ENCODE results near the gene KCTD6.

Gene KCTD6

DNA sequence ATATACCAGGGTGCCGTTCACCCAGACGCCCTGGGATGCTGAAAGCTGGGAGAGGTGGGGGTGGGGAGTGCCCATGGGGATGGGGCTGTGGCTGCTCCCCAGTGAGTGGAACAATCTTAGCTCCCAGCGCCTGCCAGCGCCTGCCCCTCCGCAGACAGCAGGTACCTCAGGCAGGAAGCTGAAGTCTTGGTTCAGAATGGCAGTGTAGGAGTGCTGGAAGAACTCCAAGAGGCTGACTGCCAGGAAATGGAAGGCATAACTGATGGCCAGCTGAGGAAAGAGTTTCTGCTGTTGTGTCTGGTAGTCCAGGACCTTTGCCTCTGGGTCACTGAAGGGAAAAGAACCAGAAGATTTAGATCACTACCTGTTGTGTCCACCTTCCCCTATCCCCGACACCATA lies 36.7 kb downstream of the KCTD6 start:
- TF ChIP-seq, protein P1, sequence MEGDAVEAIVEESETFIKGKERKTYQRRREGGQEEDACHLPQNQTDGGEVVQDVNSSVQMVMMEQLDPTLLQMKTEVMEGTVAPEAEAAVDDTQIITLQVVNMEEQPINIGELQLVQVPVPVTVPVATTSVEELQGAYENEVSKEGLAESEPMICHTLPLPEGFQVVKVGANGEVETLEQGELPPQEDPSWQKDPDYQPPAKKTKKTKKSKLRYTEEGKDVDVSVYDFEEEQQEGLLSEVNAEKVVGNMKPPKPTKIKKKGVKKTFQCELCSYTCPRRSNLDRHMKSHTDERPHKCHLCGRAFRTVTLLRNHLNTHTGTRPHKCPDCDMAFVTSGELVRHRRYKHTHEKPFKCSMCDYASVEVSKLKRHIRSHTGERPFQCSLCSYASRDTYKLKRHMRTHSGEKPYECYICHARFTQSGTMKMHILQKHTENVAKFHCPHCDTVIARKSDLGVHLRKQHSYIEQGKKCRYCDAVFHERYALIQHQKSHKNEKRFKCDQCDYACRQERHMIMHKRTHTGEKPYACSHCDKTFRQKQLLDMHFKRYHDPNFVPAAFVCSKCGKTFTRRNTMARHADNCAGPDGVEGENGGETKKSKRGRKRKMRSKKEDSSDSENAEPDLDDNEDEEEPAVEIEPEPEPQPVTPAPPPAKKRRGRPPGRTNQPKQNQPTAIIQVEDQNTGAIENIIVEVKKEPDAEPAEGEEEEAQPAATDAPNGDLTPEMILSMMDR (IDR thresholded peaks at IDR 0.05; ENCODE audit: extremely low read depth, missing control alignments), result no peak
- DNase-seq (ENCODE audit: low spot score), result no peak

DNA sequence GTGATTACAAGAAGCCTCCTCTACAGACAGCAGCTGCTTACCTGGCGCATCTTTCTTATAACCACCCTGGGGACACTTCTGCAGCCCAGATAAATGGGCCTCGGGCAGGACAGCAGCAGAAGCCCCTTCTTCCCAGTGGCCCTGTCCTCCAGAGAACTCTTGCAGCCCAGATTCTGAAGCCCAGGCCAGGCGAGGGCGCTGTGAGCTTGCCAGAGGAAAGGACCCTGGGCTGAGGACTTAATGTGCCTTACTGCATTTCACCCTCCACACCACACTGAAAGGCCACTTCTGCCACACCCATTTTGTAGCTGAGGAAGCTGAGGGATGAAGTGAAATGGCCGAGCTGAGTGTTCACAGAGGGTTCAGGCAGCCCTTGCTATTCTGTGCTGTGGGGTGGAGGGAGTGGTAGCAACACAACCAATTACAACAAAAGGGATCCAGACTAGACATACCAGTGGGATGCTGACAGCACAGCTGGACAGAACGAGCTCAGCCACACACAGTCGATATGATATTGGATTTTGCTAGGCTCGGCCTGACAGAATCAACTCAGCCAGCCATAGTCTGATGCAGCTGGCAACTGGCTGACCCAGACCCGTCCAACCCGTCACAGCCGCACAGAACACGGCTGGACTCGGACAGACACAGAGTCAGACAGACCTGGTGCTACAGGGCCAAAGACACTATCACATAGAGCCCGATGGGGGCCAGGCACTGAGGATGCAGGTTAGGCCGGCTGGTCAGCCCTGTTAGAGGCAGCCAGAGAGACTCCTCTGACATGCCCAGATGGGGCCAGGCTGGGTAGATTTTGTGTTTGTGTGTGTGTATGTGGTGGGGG lies 37.8 kb downstream of the KCTD6 start:
- TF ChIP-seq, protein P1 (IDR thresholded peaks at IDR 0.05; ENCODE audit: extremely low read depth, missing control alignments), result peak; percentile 36
- DNase-seq (ENCODE audit: low spot score), result no peak

DNA sequence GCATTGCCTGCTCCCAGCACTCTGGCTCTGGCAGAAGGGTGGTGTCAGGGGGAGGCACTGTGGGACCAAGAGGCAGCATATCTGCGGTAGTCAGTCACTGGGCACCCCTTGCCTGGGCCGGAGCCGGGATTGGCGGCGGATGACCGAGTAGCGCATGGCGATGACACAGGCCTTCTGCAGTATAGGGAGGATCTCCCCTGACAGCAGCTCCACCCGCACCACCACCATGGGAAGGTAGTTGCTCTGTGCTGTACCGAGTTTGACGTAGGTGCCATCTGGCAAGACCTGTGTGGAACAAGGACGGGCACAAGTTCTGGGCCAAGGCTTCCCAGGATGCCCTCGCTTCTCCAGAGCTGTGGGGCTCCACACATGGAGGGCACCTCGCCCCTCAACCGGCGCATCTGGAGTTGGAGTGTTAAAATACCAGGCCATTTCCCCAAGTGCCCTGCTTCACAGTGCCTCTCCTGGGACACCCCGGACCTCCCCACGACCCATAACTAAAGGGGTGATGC lies 38.5 kb downstream of the KCTD6 start:
- DNase-seq (ENCODE audit: low spot score), result no peak
- TF ChIP-seq, protein P1 (IDR thresholded peaks at IDR 0.05; ENCODE audit: extremely low read depth, missing control alignments), result no peak

DNA sequence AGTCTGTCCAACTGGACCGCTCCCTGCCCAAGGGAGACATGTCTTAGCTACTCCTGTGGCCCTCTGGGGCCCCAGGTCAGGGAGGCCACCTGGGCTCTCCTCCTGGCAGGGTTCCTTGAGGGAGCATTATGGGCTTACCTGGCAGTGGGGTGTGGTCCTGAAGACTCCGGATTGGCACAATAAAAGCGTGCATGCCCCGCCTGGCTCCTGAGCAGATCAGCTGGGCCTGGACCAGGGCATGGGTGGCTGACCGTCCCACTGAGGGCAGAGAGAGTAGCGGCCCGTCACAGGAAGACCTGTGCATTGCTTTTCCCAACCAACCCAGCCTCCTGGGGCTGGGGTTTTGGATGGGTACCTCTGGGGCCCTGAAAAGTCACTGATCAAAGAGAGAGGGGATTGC lies 39.7 kb downstream of the KCTD6 start:
- no peak for DNase-seq (ENCODE audit: low spot score)
- TF ChIP-seq, protein P1 (IDR thresholded peaks at IDR 0.05; ENCODE audit: extremely low read depth, missing control alignments), result no peak

DNA sequence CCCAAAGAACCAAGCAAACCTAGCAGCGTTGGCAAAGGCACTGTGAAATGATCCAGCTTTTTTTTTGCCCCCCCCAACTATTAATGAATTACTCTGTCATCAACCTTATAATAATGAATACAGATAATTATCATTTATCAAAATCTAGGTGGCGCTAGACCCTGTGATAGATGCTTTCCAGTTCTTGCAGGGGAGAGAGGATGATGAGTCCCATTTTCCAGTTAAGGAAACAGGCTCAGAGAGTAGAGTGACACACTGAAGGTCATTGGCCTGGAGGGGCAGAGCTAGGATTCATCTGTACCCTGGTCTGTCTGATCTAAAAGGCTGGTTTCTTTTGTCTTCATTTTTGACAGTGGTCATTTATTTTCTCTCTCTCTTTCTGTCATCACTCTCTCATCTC lies 40.1 kb downstream of the KCTD6 start:
- TF ChIP-seq, protein P1 (IDR thresholded peaks at IDR 0.05; ENCODE audit: extremely low read depth, missing control alignments), result no peak
- no peak for DNase-seq (ENCODE audit: low spot score)

DNA sequence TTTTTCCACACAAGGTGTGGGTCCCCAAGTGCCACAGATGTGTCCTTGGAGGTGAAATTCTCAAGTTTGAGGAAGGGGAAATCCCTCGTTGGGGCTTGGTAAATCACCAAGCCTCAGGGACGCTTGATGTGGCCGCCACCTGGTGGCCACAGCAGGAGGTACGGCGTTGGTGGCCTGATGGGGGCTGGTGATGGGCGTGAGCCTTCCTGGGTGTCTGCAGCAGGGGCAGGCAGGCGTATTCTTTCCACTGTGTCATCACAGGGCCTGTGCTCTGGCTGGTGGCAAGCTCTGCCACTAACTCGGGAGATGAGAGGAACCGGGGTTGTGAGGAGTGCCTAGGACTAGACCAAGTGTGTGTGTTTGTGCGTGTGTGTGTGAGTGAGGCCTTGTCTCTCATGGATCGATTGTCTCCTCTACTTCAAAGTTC lies 40.9 kb downstream of the KCTD6 start:
- peak; percentile 86 for DNase-seq (ENCODE audit: low spot score)

More for the DNA sequence above, 40.9 kb downstream of the KCTD6 start:
- TF ChIP-seq, protein P1 (IDR thresholded peaks at IDR 0.05; ENCODE audit: extremely low read depth, missing control alignments), result peak; percentile 91

Data from GM20000 (cell line).